Neural cell (in vitro differentiated cells): ENCODE data around the gene SDK1. TPM values are rescaled to one million over a fixed set of nuclear protein-coding genes. Genes with fewer than 3 reads are reported as not detected.

Experiments used
- H2AFZ ChIP-seq: fragments of 200-600, 300-800 bp; sonication (generic), shearing (Covaris generic); 2 replicates; pipeline ENCODE4 v1.6.0; 2014; ENCODE audit warnings: low read depth, mild to moderate bottlenecking, antibody characterized with exemption, low read length, moderate library complexity
- H3F3A ChIP-seq: fragments of 200-600 bp; shearing (Covaris generic); 2 replicates; pipeline ENCODE4 v1.6.1; 2016; ENCODE audit warnings: mild to moderate bottlenecking, moderate library complexity, mixed read lengths, antibody characterized with exemption, low read length; ENCODE audit not compliant: insufficient read depth, poor library complexity, severe bottlenecking
- H3K27ac ChIP-seq: fragments of 200-600, 300-800 bp; sonication (generic), shearing (Covaris generic); 2 replicates; pipeline ENCODE4 v1.5.1; 2014; ENCODE audit warnings: mild to moderate bottlenecking, low read length, moderate library complexity
- H3K27me3 ChIP-seq: fragments of 300-800, 200-600 bp; sonication (generic), shearing (Covaris generic); 2 replicates; pipeline ENCODE4 v1.6.0; 2014; ENCODE audit warnings: mild to moderate bottlenecking, low read depth, low read length, moderate library complexity; ENCODE audit not compliant: insufficient read depth
- H3K36me3 ChIP-seq: fragments of 300-800, 200-600 bp; sonication (generic), shearing (Covaris generic); 2 replicates; pipeline ENCODE4 v1.5.1; 2014; ENCODE audit warnings: mild to moderate bottlenecking, antibody characterized with exemption, low read length, moderate library complexity; ENCODE audit not compliant: insufficient read depth
- H3K4me2 ChIP-seq: fragments of 300-800, 200-600 bp; sonication (generic), shearing (Covaris generic); 2 replicates; pipeline ENCODE4 v1.6.0; 2014; ENCODE audit warnings: mild to moderate bottlenecking, low read length
- H3K4me3 ChIP-seq: fragments of 300-800, 200-600 bp; sonication (generic), shearing (Covaris generic); 2 replicates; pipeline ENCODE4 v1.5.1; 2014; ENCODE audit warnings: mild to moderate bottlenecking, low read length, moderate library complexity
- H3K79me2 ChIP-seq: fragments of 200-600 bp; shearing (Covaris generic); replicated peaks from 2 replicates; pipeline ENCODE4 v1.6.0; 2014; ENCODE audit warnings: mild to moderate bottlenecking, low read length, moderate library complexity; ENCODE audit not compliant: insufficient read depth
- H3K9ac ChIP-seq: fragments of 300-800, 200-600 bp; sonication (generic), shearing (Covaris generic); 2 replicates; pipeline ENCODE4 v1.6.1; 2016; ENCODE audit warnings: mild to moderate bottlenecking, low read length, mixed read lengths
- H3K9me2 ChIP-seq: fragments of 200-600 bp; shearing (Covaris generic); 2 replicates; pipeline ENCODE4 v1.6.1; 2016; ENCODE audit warnings: mild to moderate bottlenecking, low read length, mixed read lengths; ENCODE audit not compliant: insufficient read depth
- H3K9me3 ChIP-seq: fragments of 200-600, 300-800 bp; sonication (generic), shearing (Covaris generic); 2 replicates; pipeline ENCODE4 v1.6.1; 2016; ENCODE audit warnings: mild to moderate bottlenecking, mixed run types, low read length, moderate library complexity, mixed read lengths
- H4K20me1 ChIP-seq: fragments of 200-600 bp; shearing (Covaris generic); 2 replicates; pipeline ENCODE4 v1.6.1; 2016; ENCODE audit warnings: mild to moderate bottlenecking, mixed run types; ENCODE audit not compliant: insufficient read depth
- CTCF ChIP-seq: fragments of 450-650 bp; IDR thresholded peaks from 2 replicates; pipeline ENCODE4 v1.5.1; 2014; ENCODE audit warnings: antibody characterized with exemption, mild to moderate bottlenecking, moderate library complexity; ENCODE audit not compliant: poor library complexity, severe bottlenecking
- EP300 ChIP-seq: fragments of 450-650 bp; conservative IDR thresholded peaks from 2 replicates; pipeline ENCODE4 v1.6.1; 2014; ENCODE audit warnings: antibody characterized with exemption, mild to moderate bottlenecking, moderate library complexity; ENCODE audit not compliant: poor library complexity, severe bottlenecking
- EZH2 ChIP-seq: fragments of 200-600, 300-800 bp; shearing (Covaris generic), sonication (generic); IDR thresholded peaks from 2 replicates; pipeline ENCODE4 v1.6.1; 2014; ENCODE audit warnings: antibody characterized with exemption, low read length, borderline replicate concordance, mild to moderate bottlenecking; ENCODE audit not compliant: insufficient read depth, poor library complexity, severe bottlenecking
- MXI1 ChIP-seq: fragments of 450-650 bp; conservative IDR thresholded peaks from 2 replicates; pipeline ENCODE4 v1.6.1; 2014; ENCODE audit warnings: antibody characterized with exemption, mild to moderate bottlenecking; ENCODE audit not compliant: poor library complexity, severe bottlenecking
- POLR2AphosphoS5 ChIP-seq: IDR thresholded peaks from 2 replicates; pipeline ENCODE4 v1.6.1; 2012
- RAD21 ChIP-seq: fragments of 450-650 bp; conservative IDR thresholded peaks from 2 replicates; pipeline ENCODE4 v1.6.1; 2014; ENCODE audit warnings: antibody characterized with exemption, mild to moderate bottlenecking, moderate library complexity
- REST ChIP-seq: IDR thresholded peaks from 2 replicates; pipeline ENCODE4 v1.6.1; 2012; ENCODE audit warnings: borderline replicate concordance
- SMC3 ChIP-seq: fragments of 450-650 bp; conservative IDR thresholded peaks from 2 replicates; pipeline ENCODE4 v1.6.1; 2014; ENCODE audit warnings: antibody characterized with exemption, mild to moderate bottlenecking, moderate library complexity; ENCODE audit not compliant: poor library complexity
- TAF1 ChIP-seq: IDR thresholded peaks from 2 replicates; pipeline ENCODE4 v1.6.1; 2012; ENCODE audit warnings: low read depth
- polyA plus RNA-seq: library from polyadenylated mRNA; depleted of rRNA; stranded (reverse); fragments of >200 nt; gene quantifications from 2 replicates; pipeline ENCODE4 v1.2.3, GENCODE V29; 2014

The SDK1 gene
- polyA plus RNA-seq, 1 donor from 2014 or later, result 2.7 TPM

GRCh38 chr7:4025210-4025609, 724.2 kb downstream of the SDK1 start:
- H4K20me1 ChIP-seq, result no peaks in the 10 kb centered on the region

More at GRCh38 chr7:4025210-4025609, 724.2 kb downstream of the SDK1 start:
- Histone ChIP-seq H3K9me2 (no peaks in the 10 kb centered on the region), H3K27me3 (no peaks in the 10 kb centered on the region), H3K4me2 (no peak overlapping the region), H3K9ac (no peak overlapping the region), H2AFZ (no peak overlapping the region), H3K27ac (no peak overlapping the region), H3K36me3 (no peaks in the 10 kb centered on the region), H3K4me3 (no peak overlapping the region), H3F3A (no peaks in the 10 kb centered on the region), H3K9me3 (peaks cover 3% of the 10 kb centered on the region), H3K79me2 (no peaks in the 10 kb centered on the region)
- TF ChIP-seq POLR2AphosphoS5 (no peak), RAD21 (no peak), TAF1 (no peak), SMC3 (no peak), EP300 (no peak), EZH2 (no peak), CTCF (no peak), REST (no peak), MXI1 (no peak)
